Measurements from ENCODE around the gene ZSCAN26.

- TF ChIP-seq, protein P1, sequence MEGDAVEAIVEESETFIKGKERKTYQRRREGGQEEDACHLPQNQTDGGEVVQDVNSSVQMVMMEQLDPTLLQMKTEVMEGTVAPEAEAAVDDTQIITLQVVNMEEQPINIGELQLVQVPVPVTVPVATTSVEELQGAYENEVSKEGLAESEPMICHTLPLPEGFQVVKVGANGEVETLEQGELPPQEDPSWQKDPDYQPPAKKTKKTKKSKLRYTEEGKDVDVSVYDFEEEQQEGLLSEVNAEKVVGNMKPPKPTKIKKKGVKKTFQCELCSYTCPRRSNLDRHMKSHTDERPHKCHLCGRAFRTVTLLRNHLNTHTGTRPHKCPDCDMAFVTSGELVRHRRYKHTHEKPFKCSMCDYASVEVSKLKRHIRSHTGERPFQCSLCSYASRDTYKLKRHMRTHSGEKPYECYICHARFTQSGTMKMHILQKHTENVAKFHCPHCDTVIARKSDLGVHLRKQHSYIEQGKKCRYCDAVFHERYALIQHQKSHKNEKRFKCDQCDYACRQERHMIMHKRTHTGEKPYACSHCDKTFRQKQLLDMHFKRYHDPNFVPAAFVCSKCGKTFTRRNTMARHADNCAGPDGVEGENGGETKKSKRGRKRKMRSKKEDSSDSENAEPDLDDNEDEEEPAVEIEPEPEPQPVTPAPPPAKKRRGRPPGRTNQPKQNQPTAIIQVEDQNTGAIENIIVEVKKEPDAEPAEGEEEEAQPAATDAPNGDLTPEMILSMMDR (IDR thresholded peaks at IDR 0.05) = no peak
- TF ChIP-seq POLR2A (IDR thresholded peaks at IDR 0.05) = no peak
Measured at GRCh38 chr6:28250747-28251146, 16.2 kb upstream of the ZSCAN26 start.
